ENCODE data around the gene ATP9B. TPM values are rescaled to one million over a fixed set of nuclear protein-coding genes. Genes with fewer than 3 reads are reported as not detected.

Gene ATP9B
- total RNA-seq, 1 donor from 2014 or later = 12.6 TPM

DNA sequence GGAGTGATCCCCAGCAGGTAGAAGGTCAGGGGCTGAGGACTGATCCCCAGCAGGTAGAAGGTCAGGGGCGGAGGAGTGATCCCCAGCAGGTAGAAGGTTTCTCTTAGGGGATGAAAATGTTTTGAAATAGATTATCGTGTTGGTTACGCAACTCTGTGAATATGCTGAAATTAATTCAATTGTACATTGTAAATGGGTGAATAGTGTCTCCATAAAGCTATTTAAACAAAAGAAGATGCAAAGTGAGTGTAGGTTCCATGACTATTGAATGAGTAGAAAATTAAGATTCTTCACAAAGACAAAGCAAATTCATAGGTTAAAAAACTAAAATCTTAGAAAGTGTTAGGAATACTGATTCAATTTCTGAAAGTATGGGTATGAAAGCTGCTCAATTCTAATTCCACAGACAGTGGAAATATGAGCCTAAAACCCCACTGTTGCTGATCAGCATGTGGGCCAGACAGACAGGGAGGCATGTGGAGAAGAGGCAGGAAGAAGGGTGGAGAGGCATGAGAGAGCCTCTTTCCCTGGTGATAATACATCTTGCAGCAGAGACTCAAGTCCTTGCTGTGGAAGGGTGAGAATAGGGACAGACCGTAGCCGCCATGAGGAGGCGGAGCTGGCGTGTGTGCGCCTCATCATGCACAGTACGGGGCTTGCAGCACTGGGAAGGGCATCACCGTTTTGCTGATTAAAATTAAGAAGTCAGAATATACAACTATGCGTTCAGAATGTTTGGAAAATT is 240.6 kb downstream of the ATP9B start:
- peak; percentile 2 for DNase-seq (ENCODE audit: low read depth)
- H2AFZ ChIP-seq (ENCODE audit: low read depth, low read length) = no peak overlapping the region
- H3K27me3 ChIP-seq (ENCODE audit: insufficient read depth, low read length) = no peaks in the 10 kb centered on the region
- no peaks in the 10 kb centered on the region for H3K4me1 ChIP-seq (ENCODE audit: insufficient read depth, low read length)
- Mint-ChIP-seq H3K4me1 (ENCODE audit: low read depth, unreplicated experiment) (no peaks in the 10 kb centered on the region), H3K36me3 (ENCODE audit: low read depth, unreplicated experiment) (peaks cover 15% of the 10 kb centered on the region), H3K27me3 (ENCODE audit: low read depth, unreplicated experiment) (no peaks in the 10 kb centered on the region), H3K4me3 (ENCODE audit: unreplicated experiment) (no peak overlapping the region), H3K9me3 (ENCODE audit: unreplicated experiment) (no peaks in the 10 kb centered on the region), H3K27ac (ENCODE audit: unreplicated experiment) (no peak overlapping the region)
- H3K36me3 ChIP-seq (ENCODE audit: insufficient read depth, low read length) = peaks cover 4% of the 10 kb centered on the region
- no peaks in the 10 kb centered on the region for H3K9me3 ChIP-seq (ENCODE audit: insufficient read depth, low read depth, low read length)
- TF ChIP-seq EZH2 (IDR thresholded peaks at IDR 0.05; ENCODE audit: insufficient read depth, low read length) = no peak
- TF ChIP-seq, protein P1, sequence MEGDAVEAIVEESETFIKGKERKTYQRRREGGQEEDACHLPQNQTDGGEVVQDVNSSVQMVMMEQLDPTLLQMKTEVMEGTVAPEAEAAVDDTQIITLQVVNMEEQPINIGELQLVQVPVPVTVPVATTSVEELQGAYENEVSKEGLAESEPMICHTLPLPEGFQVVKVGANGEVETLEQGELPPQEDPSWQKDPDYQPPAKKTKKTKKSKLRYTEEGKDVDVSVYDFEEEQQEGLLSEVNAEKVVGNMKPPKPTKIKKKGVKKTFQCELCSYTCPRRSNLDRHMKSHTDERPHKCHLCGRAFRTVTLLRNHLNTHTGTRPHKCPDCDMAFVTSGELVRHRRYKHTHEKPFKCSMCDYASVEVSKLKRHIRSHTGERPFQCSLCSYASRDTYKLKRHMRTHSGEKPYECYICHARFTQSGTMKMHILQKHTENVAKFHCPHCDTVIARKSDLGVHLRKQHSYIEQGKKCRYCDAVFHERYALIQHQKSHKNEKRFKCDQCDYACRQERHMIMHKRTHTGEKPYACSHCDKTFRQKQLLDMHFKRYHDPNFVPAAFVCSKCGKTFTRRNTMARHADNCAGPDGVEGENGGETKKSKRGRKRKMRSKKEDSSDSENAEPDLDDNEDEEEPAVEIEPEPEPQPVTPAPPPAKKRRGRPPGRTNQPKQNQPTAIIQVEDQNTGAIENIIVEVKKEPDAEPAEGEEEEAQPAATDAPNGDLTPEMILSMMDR (IDR thresholded peaks at IDR 0.05; ENCODE audit: insufficient read depth, low read depth, low read length) = no peak
- no peak overlapping the region for H3K4me2 ChIP-seq (ENCODE audit: low read length)
- FAIRE-seq = no peak
- no peaks in the 10 kb centered on the region for H4K20me1 ChIP-seq (ENCODE audit: insufficient read depth, low read length)
- H3K4me3 ChIP-seq (ENCODE audit: insufficient read depth, low read depth, low read length) = no peak overlapping the region
- no peaks in the 10 kb centered on the region for H3K79me2 ChIP-seq (ENCODE audit: insufficient read depth, low read length)
- H3K27ac ChIP-seq (ENCODE audit: low read depth, low read length) = no peak overlapping the region
- no peak overlapping the region for H3K9ac ChIP-seq (ENCODE audit: low read length)

DNA sequence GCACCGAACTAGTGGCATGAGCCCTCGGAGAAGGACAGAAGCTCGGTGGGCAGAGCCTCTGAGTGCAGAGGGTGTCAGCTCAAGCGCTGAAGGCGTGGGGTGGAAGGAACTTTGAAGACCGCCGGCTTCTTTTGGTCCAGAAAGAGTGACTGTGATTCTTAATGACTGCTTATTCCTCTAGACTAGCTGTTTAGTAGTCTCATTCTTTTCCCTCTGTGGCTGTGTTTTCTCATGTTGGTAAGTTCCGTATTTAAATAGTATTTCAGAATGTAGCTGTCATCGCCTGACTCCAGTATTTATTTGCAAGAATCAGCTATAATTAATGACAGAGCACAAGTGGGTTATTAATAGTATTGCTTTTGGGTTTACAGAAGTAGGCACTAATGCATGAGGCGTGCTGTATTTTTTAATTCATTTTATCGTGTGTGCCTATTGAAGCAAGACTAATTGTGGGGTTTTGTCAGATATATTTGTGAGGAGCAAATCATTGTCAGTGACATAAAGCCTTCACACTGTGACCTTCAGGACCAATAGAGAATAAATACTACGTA is 245.7 kb downstream of the ATP9B start:
- Histone ChIP-seq H3K4me2 (ENCODE audit: low read length) (no peak overlapping the region), H3K79me2 (ENCODE audit: insufficient read depth, low read length) (no peaks in the 10 kb centered on the region), H4K20me1 (ENCODE audit: insufficient read depth, low read length) (no peaks in the 10 kb centered on the region), H3K27ac (ENCODE audit: low read depth, low read length) (no peak overlapping the region), H3K4me3 (ENCODE audit: insufficient read depth, low read depth, low read length) (no peak overlapping the region), H2AFZ (ENCODE audit: low read depth, low read length) (no peak overlapping the region), H3K27me3 (ENCODE audit: insufficient read depth, low read length) (no peaks in the 10 kb centered on the region), H3K36me3 (ENCODE audit: insufficient read depth, low read length) (no peaks in the 10 kb centered on the region), H3K9ac (ENCODE audit: low read length) (no peak overlapping the region), H3K9me3 (ENCODE audit: insufficient read depth, low read depth, low read length) (no peaks in the 10 kb centered on the region), H3K4me1 (ENCODE audit: insufficient read depth, low read length) (no peaks in the 10 kb centered on the region)
- Mint-ChIP-seq H3K36me3 (ENCODE audit: low read depth, unreplicated experiment) (peaks cover 15% of the 10 kb centered on the region), H3K9me3 (ENCODE audit: unreplicated experiment) (peaks cover 2% of the 10 kb centered on the region), H3K27ac (ENCODE audit: unreplicated experiment) (no peak overlapping the region), H3K27me3 (ENCODE audit: low read depth, unreplicated experiment) (no peaks in the 10 kb centered on the region), H3K4me3 (ENCODE audit: unreplicated experiment) (no peak overlapping the region), H3K4me1 (ENCODE audit: low read depth, unreplicated experiment) (no peaks in the 10 kb centered on the region)
- TF ChIP-seq EZH2 (IDR thresholded peaks at IDR 0.05; ENCODE audit: insufficient read depth, low read length) = no peak
- TF ChIP-seq, protein P1 (IDR thresholded peaks at IDR 0.05; ENCODE audit: insufficient read depth, low read depth, low read length) = no peak
- DNase-seq (ENCODE audit: low read depth) = no peak
- no peak for FAIRE-seq

DNA sequence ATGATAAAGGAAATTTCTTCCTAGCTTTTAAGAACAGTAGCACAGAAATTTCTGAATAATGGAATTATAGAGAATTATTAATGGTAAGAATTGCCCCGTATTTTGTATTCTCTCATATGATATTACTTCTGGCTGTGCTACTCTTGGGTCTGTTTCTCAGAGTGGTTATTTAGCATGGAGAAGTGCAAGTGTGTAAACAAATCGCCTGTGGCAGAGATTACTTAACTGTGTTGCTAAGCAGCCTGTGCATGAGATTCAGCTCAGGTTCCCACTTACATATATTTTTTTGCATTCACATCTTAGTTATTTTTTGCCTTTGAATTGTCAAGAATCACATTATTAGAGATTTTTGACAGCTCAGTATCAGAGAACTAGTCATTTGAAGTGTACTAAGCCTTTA is 246.4 kb downstream of the ATP9B start:
- H3K27me3 Mint-ChIP-seq (ENCODE audit: low read depth, unreplicated experiment) = no peaks in the 10 kb centered on the region
- no peak overlapping the region for H3K27ac Mint-ChIP-seq (ENCODE audit: unreplicated experiment)
- no peaks in the 10 kb centered on the region for H4K20me1 ChIP-seq (ENCODE audit: insufficient read depth, low read length)
- peaks cover 15% of the 10 kb centered on the region for H3K36me3 Mint-ChIP-seq (ENCODE audit: low read depth, unreplicated experiment)
- no peaks in the 10 kb centered on the region for H3K27me3 ChIP-seq (ENCODE audit: insufficient read depth, low read length)
- no peak overlapping the region for H3K27ac ChIP-seq (ENCODE audit: low read depth, low read length)
- H3K4me1 Mint-ChIP-seq (ENCODE audit: low read depth, unreplicated experiment) = no peaks in the 10 kb centered on the region
- no peak overlapping the region for H2AFZ ChIP-seq (ENCODE audit: low read depth, low read length)
- no peaks in the 10 kb centered on the region for H3K9me3 ChIP-seq (ENCODE audit: insufficient read depth, low read depth, low read length)
- TF ChIP-seq, protein P1 (IDR thresholded peaks at IDR 0.05; ENCODE audit: insufficient read depth, low read depth, low read length) = no peak
- TF ChIP-seq EZH2 (IDR thresholded peaks at IDR 0.05; ENCODE audit: insufficient read depth, low read length) = no peak
- H3K4me2 ChIP-seq (ENCODE audit: low read length) = no peak overlapping the region
- no peak overlapping the region for H3K9ac ChIP-seq (ENCODE audit: low read length)
- H3K4me3 Mint-ChIP-seq (ENCODE audit: unreplicated experiment) = no peak overlapping the region
- FAIRE-seq (no peak), DNase-seq (ENCODE audit: low read depth) (no peak)
- H3K4me1 ChIP-seq (ENCODE audit: insufficient read depth, low read length) = no peaks in the 10 kb centered on the region
- no peaks in the 10 kb centered on the region for H3K36me3 ChIP-seq (ENCODE audit: insufficient read depth, low read length)
- H3K4me3 ChIP-seq (ENCODE audit: insufficient read depth, low read depth, low read length) = no peak overlapping the region
- H3K79me2 ChIP-seq (ENCODE audit: insufficient read depth, low read length) = no peaks in the 10 kb centered on the region
- H3K9me3 Mint-ChIP-seq (ENCODE audit: unreplicated experiment) = peaks cover 2% of the 10 kb centered on the region

All from astrocyte (in vitro differentiated cells and primary cell).